Calu3 (cell line): ENCODE data around the gene KRTAP3-3. TPM values are rescaled to one million over a fixed set of nuclear protein-coding genes. Genes with fewer than 3 reads are reported as not detected.

Source experiments
- BruUV-seq: library from RNA; stranded (reverse); fragments of 400-500 nt; replicated peaks from 2 replicates; lab custom pipeline; 2021; lab: Mats Ljungman, UMichigan
- CTCF ChIA-PET: fragments of 300-600 bp; sonication (Branson Sonifier 250); formaldehyde crosslinking; loops from one replicate; lab custom pipeline; 2022; ENCODE audit warnings: antibody characterized with exemption; lab: Charles Lee
- DNase-seq: peaks from one replicate; pipeline ENCODE4 v3.0.0; 2022
- H3K27ac Mint-ChIP-seq: one replicate; pipeline ENCODE4 v1.8.0; 2022; ENCODE audit warnings: mixed read lengths; ENCODE audit not compliant: unreplicated experiment
- H3K27me3 Mint-ChIP-seq: one replicate; pipeline ENCODE4 v1.8.0; 2022; ENCODE audit warnings: mixed read lengths; ENCODE audit not compliant: unreplicated experiment
- H3K36me3 Mint-ChIP-seq: one replicate; pipeline ENCODE4 v1.8.0; 2022; ENCODE audit warnings: mild to moderate bottlenecking, moderate library complexity, mixed read lengths; ENCODE audit not compliant: insufficient read depth, unreplicated experiment
- H3K4me1 Mint-ChIP-seq: one replicate; pipeline ENCODE4 v1.8.0; 2022; ENCODE audit warnings: mild to moderate bottlenecking, low read depth, mixed read lengths; ENCODE audit not compliant: unreplicated experiment
- H3K4me3 Mint-ChIP-seq: one replicate; pipeline ENCODE4 v1.8.0; 2022; ENCODE audit warnings: mild to moderate bottlenecking, low read depth, moderate library complexity, mixed read lengths; ENCODE audit not compliant: unreplicated experiment
- H3K9me3 Mint-ChIP-seq: one replicate; pipeline ENCODE4 v1.8.0; 2022; ENCODE audit warnings: low read depth, mixed read lengths; ENCODE audit not compliant: unreplicated experiment
- CTCF ChIP-seq: fragments of 200-600 bp; IDR thresholded peaks from one replicate; pipeline ENCODE4 v1.8.0; 2022; ENCODE audit warnings: antibody characterized with exemption; ENCODE audit not compliant: unreplicated experiment
- intact Hi-C: fragments of 100-400 bp; cut with micrococcal nuclease; formaldehyde crosslinking; loops from one replicate; pipeline ENCODE4 v1.10.0; 2022; ENCODE audit not compliant: unreplicated experiment
- total RNA-seq: library from RNA; stranded (reverse); gene quantifications from 2 replicates; pipeline ENCODE4 v1.2.3, GENCODE V29; 2022

Gene KRTAP3-3
- total RNA-seq, 1 experiment from 2014 or later = not detected

DNA sequence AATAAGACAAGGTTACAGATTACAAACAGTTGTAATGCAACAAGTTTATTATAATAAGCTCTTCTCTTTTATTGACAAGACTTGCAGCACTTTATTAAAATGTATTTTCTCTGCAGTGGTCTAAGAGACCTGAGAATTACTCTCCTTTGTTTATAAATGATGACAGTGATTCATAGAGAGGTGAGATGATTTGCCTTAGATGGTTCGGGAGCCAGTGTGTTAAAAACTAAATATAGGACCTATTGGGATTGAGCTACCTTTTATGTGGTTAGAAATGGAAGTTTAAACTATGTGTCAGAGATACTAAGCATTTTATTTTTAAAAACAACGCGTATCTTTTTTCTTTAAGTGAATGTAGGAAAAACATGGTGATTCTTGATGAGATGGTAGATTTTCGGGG lies 2.9 kb upstream of the KRTAP3-3 start:
- Mint-ChIP-seq H3K27ac (no peak overlapping the region), H3K4me3 (no peak overlapping the region), H3K36me3 (no peaks in the 10 kb centered on the region), H3K9me3 (peaks cover 2% of the 10 kb centered on the region), H3K27me3 (no peaks in the 10 kb centered on the region), H3K4me1 (peaks cover 16% of the 10 kb centered on the region)
- TF ChIP-seq CTCF = no peak
- no TSS peak for BruUV-seq
- intact Hi-C loops = no loop called here
- CTCF ChIA-PET = interaction anchor here (0.5 to 2.2 kb wide), 7 partner anchors 13 to 1769 kb away, joined by 3 to 5 read pairs (median 4); partner anchors contain the start of gene KRTAP3-1
- no peak for DNase-seq

DNA sequence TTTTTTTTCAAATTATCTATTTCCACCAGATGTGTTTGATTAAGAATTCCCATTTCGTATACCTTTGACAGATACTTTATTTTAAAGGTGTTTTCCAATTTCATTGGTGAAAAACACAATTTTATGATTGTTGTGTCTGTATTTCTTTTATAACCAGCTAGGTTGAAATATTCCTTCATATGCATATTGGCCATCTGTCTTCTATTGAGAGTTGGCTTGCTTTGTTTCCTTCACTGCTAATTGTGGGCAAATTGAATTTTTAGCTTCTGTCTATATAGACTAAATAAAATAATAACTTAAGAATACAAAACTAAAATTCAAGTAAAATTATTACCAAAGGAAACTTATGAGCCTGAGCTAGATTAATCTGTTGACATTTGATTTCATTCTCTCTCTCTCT lies 1.2 kb upstream of the KRTAP3-3 start:
- no TSS peak for BruUV-seq
- TF ChIP-seq CTCF = no peak
- CTCF ChIA-PET = interaction anchor here (1.0 to 1.3 kb wide), 5 partner anchors 10 to 423 kb away, joined by 3 to 4 read pairs (median 3); partner anchors contain the start of gene KRT23
- no peak for DNase-seq
- intact Hi-C loops = no loop called here
- H3K4me1 Mint-ChIP-seq = peaks cover 12% of the 10 kb centered on the region
- no peak overlapping the region for H3K27ac Mint-ChIP-seq
- H3K27me3 Mint-ChIP-seq = no peaks in the 10 kb centered on the region
- H3K9me3 Mint-ChIP-seq = peaks cover 5% of the 10 kb centered on the region
- no peaks in the 10 kb centered on the region for H3K36me3 Mint-ChIP-seq
- no peak overlapping the region for H3K4me3 Mint-ChIP-seq

GRCh38 chr17:40993084-40993483 lies 880 bp downstream of the KRTAP3-3 start:
- intact Hi-C loops = no loop called here
- H3K9me3 Mint-ChIP-seq = peaks cover 5% of the 10 kb centered on the region
- peaks cover 12% of the 10 kb centered on the region for H3K4me1 Mint-ChIP-seq
- no peak for TF ChIP-seq CTCF
- no peak for DNase-seq
- H3K36me3 Mint-ChIP-seq = no peaks in the 10 kb centered on the region
- no TSS peak for BruUV-seq
- no peak overlapping the region for H3K27ac Mint-ChIP-seq
- CTCF ChIA-PET = interaction anchor here (0.5 to 1.0 kb wide), 3 partner anchors 16 to 1134 kb away, joined by 3 to 11 read pairs (median 3); no protein-coding TSS in a partner anchor
- H3K4me3 Mint-ChIP-seq = no peak overlapping the region
- H3K27me3 Mint-ChIP-seq = no peaks in the 10 kb centered on the region

GRCh38 chr17:40992666-40993065 lies 1.3 kb downstream of the KRTAP3-3 start:
- no peak for DNase-seq
- H3K27ac Mint-ChIP-seq = no peak overlapping the region
- TF ChIP-seq CTCF = no peak
- H3K9me3 Mint-ChIP-seq = peaks cover 5% of the 10 kb centered on the region
- CTCF ChIA-PET = interaction anchor here (0.5 to 1.0 kb wide), 2 partner anchors 15 to 529 kb away, joined by 3 to 11 read pairs; no protein-coding TSS in a partner anchor
- no peak overlapping the region for H3K4me3 Mint-ChIP-seq
- no peaks in the 10 kb centered on the region for H3K27me3 Mint-ChIP-seq
- intact Hi-C loops = no loop called here
- no TSS peak for BruUV-seq
- H3K36me3 Mint-ChIP-seq = no peaks in the 10 kb centered on the region
- peaks cover 16% of the 10 kb centered on the region for H3K4me1 Mint-ChIP-seq
